Measurements from ENCODE around the gene PRUNE2. TPM values are rescaled to one million over a fixed set of nuclear protein-coding genes. Genes with fewer than 3 reads are reported as not detected.

PRUNE2 gene
- total RNA-seq, 6 experiments from 2014 or later, result 1.4 to 3.3 (median 2.1) TPM

DNA sequence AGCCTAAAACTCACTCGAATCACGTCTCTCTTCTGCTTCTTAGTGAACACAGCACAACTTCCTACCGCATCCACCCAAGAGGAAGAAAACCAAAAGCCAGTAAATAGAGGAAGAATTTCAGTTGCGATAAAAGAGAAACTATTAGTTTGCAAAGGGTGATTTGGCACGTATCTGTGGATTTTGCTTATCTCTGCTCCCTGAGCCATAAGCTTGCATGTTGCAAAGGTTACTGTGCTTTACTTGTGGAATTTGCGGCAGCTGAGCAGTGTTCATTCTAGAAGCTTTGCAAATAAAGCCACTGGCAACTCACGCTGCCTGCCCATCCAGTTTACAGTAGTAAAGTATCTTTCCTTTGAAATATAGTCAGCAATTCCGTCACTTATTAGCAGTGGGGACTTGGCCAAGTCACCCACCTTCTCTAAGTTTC is 290.7 kb downstream of the PRUNE2 start:
- no peaks in the 10 kb centered on the region for H3K36me3 ChIP-seq
- intact Hi-C loops (cut with DNase I), result no loop called here
- no peak for TF ChIP-seq POLR2A (IDR thresholded peaks at IDR 0.05)
- TF ChIP-seq, protein P1, sequence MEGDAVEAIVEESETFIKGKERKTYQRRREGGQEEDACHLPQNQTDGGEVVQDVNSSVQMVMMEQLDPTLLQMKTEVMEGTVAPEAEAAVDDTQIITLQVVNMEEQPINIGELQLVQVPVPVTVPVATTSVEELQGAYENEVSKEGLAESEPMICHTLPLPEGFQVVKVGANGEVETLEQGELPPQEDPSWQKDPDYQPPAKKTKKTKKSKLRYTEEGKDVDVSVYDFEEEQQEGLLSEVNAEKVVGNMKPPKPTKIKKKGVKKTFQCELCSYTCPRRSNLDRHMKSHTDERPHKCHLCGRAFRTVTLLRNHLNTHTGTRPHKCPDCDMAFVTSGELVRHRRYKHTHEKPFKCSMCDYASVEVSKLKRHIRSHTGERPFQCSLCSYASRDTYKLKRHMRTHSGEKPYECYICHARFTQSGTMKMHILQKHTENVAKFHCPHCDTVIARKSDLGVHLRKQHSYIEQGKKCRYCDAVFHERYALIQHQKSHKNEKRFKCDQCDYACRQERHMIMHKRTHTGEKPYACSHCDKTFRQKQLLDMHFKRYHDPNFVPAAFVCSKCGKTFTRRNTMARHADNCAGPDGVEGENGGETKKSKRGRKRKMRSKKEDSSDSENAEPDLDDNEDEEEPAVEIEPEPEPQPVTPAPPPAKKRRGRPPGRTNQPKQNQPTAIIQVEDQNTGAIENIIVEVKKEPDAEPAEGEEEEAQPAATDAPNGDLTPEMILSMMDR (IDR thresholded peaks at IDR 0.05), result no peak
- H3K4me3 ChIP-seq, result no peak overlapping the region
- whole genome bisulfite sequencing (ENCODE audit: insufficient coverage, low coverage, low lambda C conversion rate, missing lambda C conversion rate), result 8% methylated on average over 8 of the region's 8 CpGs
- H3K27ac ChIP-seq, result no peak overlapping the region
- no peaks in the 10 kb centered on the region for H3K4me1 ChIP-seq
- DNase-seq (no peak), ATAC-seq (peak; percentile 31 to 60 (median 50))
- no peaks in the 10 kb centered on the region for H3K27me3 ChIP-seq
- no peaks in the 10 kb centered on the region for H3K9me3 ChIP-seq

DNA sequence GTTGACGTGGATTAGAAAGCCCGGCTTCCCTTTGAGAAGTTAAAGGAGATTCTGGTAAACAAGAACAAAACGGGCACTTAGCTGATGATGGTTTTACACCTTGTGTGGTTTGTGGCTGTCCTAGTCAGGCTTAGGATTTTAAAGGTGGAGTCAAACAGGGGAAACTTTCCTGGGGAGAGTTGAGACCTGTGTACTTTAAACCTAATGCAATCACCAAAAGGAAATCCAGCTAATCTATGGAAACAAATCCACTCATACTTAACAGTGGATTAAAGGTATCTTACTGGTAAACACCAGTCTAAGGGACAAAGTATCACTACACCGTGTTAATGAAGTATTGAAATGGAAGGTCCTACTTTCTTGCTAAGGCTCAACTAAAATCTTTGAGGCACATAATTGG is 291.9 kb downstream of the PRUNE2 start:
- DNase-seq (no peak), ATAC-seq (no peak)
- no peaks in the 10 kb centered on the region for H3K4me1 ChIP-seq
- H3K36me3 ChIP-seq, result no peaks in the 10 kb centered on the region
- WGBS (ENCODE audit: insufficient coverage, low coverage, low lambda C conversion rate, missing lambda C conversion rate), result 73% methylated on average over 4 of the region's 4 CpGs
- H3K27me3 ChIP-seq, result no peaks in the 10 kb centered on the region
- no peaks in the 10 kb centered on the region for H3K9me3 ChIP-seq
- no peak overlapping the region for H3K27ac ChIP-seq
- TF ChIP-seq POLR2A (IDR thresholded peaks at IDR 0.05), result no peak
- TF ChIP-seq, protein P1 (IDR thresholded peaks at IDR 0.05), result no peak
- no peak overlapping the region for H3K4me3 ChIP-seq
- intact Hi-C loops (cut with DNase I), result no loop called here

- H3K27ac ChIP-seq, result no peak overlapping the region
- H3K4me3 ChIP-seq, result no peak overlapping the region
- WGBS (ENCODE audit: insufficient coverage, low coverage, low lambda C conversion rate, missing lambda C conversion rate), result 56% methylated on average over 8 of the region's 8 CpGs
- no peak for DNase-seq
- TF ChIP-seq, protein P1 (IDR thresholded peaks at IDR 0.05), result no peak
- TF ChIP-seq POLR2A (IDR thresholded peaks at IDR 0.05), result no peak
- no peak for ATAC-seq
- H3K9me3 ChIP-seq, result no peaks in the 10 kb centered on the region
- H3K4me1 ChIP-seq, result no peaks in the 10 kb centered on the region
- no peaks in the 10 kb centered on the region for H3K27me3 ChIP-seq
- intact Hi-C loops (cut with DNase I), result no loop called here
- no peaks in the 10 kb centered on the region for H3K36me3 ChIP-seq
Measured at GRCh38 chr9:76613150-76613781, 292.6 kb downstream of the PRUNE2 start.

DNA sequence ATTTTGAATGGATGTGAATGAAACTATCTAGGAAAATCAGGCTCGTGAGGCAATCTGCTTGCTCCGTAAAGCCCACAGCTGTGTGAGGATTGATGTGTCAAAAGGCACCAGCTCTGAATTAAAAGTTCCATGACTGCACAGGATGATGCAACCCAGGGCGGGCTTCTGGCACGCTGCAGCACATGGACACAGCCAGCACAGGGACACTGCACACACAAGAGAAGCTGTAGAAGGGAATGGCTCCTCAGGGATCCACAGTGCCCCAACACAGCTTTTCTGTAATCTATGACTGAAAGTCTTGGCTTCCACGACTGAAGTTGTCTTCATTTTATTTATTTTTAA is 295.9 kb downstream of the PRUNE2 start:
- intact Hi-C loops (cut with DNase I), result no loop called here
- Histone ChIP-seq H3K4me3 (no peak overlapping the region), H3K27ac (no peak overlapping the region), H3K36me3 (no peaks in the 10 kb centered on the region), H3K27me3 (no peaks in the 10 kb centered on the region), H3K9me3 (no peaks in the 10 kb centered on the region), H3K4me1 (no peaks in the 10 kb centered on the region)
- DNase-seq (peak; percentile 51 to 59 (median 52)), ATAC-seq (peak; percentile 63 to 88 (median 77))
- WGBS (ENCODE audit: insufficient coverage, low coverage, low lambda C conversion rate, missing lambda C conversion rate), result 7% methylated on average over 5 of the region's 5 CpGs
- no peak for TF ChIP-seq POLR2A (IDR thresholded peaks at IDR 0.05)
- TF ChIP-seq, protein P1 (IDR thresholded peaks at IDR 0.05), result no peak
